Suprapubic skin (tissue), 3 donors: ENCODE results near the gene MAGI3.

ENCODE experiments used
- EP300 ChIP-seq: sonication (generic); formaldehyde crosslinking; IDR thresholded peaks from one replicate; pipeline ENCODE4 v1.6.1; 2017; ENCODE audit warnings: antibody characterized with exemption
- POLR2A ChIP-seq, 2 donors: fragments of 450-650 bp; IDR thresholded peaks; one replicate each; pipeline ENCODE4 v1.6.1; 2017; ENCODE audit warnings: antibody characterized with exemption in 2 of 2, mild to moderate bottlenecking in 2 of 2, moderate library complexity in 2 of 2
- TF ChIP-seq, protein P1 (sequence below), 2 donors: fragments of 200-600 bp in 1 of 2; fragments of 450-650 bp in 1 of 2; sonication (generic) in 1 of 2; IDR thresholded peaks; one replicate each; pipeline ENCODE4 v1.5.1; 2016 to 2019; ENCODE audit warnings: antibody characterized with exemption in 2 of 2, mild to moderate bottlenecking in 1 of 2, moderate library complexity in 1 of 2

GRCh38 chr1:113423826-113424225 is 33.5 kb downstream of the MAGI3 start:
- TF ChIP-seq, protein P1, sequence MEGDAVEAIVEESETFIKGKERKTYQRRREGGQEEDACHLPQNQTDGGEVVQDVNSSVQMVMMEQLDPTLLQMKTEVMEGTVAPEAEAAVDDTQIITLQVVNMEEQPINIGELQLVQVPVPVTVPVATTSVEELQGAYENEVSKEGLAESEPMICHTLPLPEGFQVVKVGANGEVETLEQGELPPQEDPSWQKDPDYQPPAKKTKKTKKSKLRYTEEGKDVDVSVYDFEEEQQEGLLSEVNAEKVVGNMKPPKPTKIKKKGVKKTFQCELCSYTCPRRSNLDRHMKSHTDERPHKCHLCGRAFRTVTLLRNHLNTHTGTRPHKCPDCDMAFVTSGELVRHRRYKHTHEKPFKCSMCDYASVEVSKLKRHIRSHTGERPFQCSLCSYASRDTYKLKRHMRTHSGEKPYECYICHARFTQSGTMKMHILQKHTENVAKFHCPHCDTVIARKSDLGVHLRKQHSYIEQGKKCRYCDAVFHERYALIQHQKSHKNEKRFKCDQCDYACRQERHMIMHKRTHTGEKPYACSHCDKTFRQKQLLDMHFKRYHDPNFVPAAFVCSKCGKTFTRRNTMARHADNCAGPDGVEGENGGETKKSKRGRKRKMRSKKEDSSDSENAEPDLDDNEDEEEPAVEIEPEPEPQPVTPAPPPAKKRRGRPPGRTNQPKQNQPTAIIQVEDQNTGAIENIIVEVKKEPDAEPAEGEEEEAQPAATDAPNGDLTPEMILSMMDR (IDR thresholded peaks at IDR 0.05), result no peak
- TF ChIP-seq POLR2A (IDR thresholded peaks at IDR 0.05) (no peak), EP300 (no peak)
